B cell (primary cell): ENCODE results near the gene SDCCAG8. TPM values are rescaled to one million over a fixed set of nuclear protein-coding genes. Genes with fewer than 3 reads are reported as not detected.

ENCODE experiments used
- ATAC-seq: fragments of 200-7000 bp; cut with Tn5 transposase; one replicate; pipeline ENCODE4 v1.10.0; 2021; ENCODE audit warnings: low read depth, mild to moderate bottlenecking, moderate number of reproducible peaks, moderate library complexity
- CTCF ChIA-PET: fragments of 350-600 bp; sonication (Branson Sonifier 250); formaldehyde crosslinking; loops from one replicate; lab custom pipeline; 2021; ENCODE audit warnings: antibody characterized with exemption, inconsistent platforms; lab: Charles Lee
- POLR2A ChIA-PET: fragments of 350-600 bp; sonication (Branson Sonifier 250); formaldehyde crosslinking; loops from one replicate; lab custom pipeline; 2021; ENCODE audit warnings: antibody characterized with exemption; lab: Charles Lee
- DNase-seq: peaks from one replicate; pipeline ENCODE4 v3.0.0; 2013
- H2AFZ ChIP-seq: 2 replicates; pipeline ENCODE4 v1.6.1; 2012; ENCODE audit warnings: mild to moderate bottlenecking, low read depth, low read length; ENCODE audit not compliant: insufficient read depth, poor library complexity, severe bottlenecking
- H3K27ac ChIP-seq, 2 donors: 1 replicate in 1 of 2; 2 replicates in 1 of 2; pipeline ENCODE4 v1.5.1; 2012 to 2013; ENCODE audit warnings: low read length in 2 of 2, mild to moderate bottlenecking in 2 of 2, moderate library complexity in 1 of 2
- H3K27me3 ChIP-seq, 4 experiments: fragments of 200-600 bp in 1 of 4; sonication (generic) in 1 of 4; replicated peaks in 1 of 4; 1 replicate in 2 of 4; 2 replicates in 2 of 4; pipeline versions ENCODE4 v1.6.1 to v1.7.0; 2013 to 2016; ENCODE audit warnings: low read length in 3 of 4, mild to moderate bottlenecking in 2 of 4, mixed read lengths in 1 of 4, moderate library complexity in 1 of 4; ENCODE audit not compliant: insufficient read depth in 4 of 4, control insufficient read depth in 3 of 4; ENCODE audit errors: control extremely low read depth in 1 of 4
- H3K36me3 ChIP-seq, 2 experiments: replicated peaks in 1 of 2; 1 replicate in 1 of 2; 2 replicates in 1 of 2; pipeline versions ENCODE4 v1.6.1 to v1.7.1; 2013; ENCODE audit warnings: low read length in 1 of 2; ENCODE audit not compliant: insufficient read depth in 2 of 2, control insufficient read depth in 1 of 2; ENCODE audit errors: control extremely low read depth in 1 of 2, extremely low read depth in 1 of 2
- H3K4me1 ChIP-seq, 2 donors: fragments of 200-600 bp in 1 of 2; sonication (generic) in 1 of 2; 1 replicate in 1 of 2; 2 replicates in 1 of 2; pipeline versions ENCODE4 v1.5.1 to v1.6.1; 2013 to 2017; ENCODE audit warnings: low read length in 2 of 2; ENCODE audit not compliant: control insufficient read depth in 2 of 2, insufficient read depth in 2 of 2
- H3K4me2 ChIP-seq: replicated peaks from 2 replicates; pipeline ENCODE3; 2012; ENCODE audit warnings: mild to moderate bottlenecking, low read depth, low read length; ENCODE audit not compliant: poor library complexity, severe bottlenecking
- H3K4me3 ChIP-seq, 5 experiments: fragments of 200-600 bp in 1 of 5; sonication (generic) in 1 of 5; 1 replicate in 3 of 5; 2 replicates in 2 of 5; pipeline versions ENCODE4 v1.5.1 to v1.7.0; 2011 to 2016; ENCODE audit warnings: low read length in 4 of 5, mild to moderate bottlenecking in 4 of 5, low read depth in 2 of 5, control low read depth in 1 of 5, moderate library complexity in 1 of 5; ENCODE audit not compliant: insufficient read depth in 1 of 5; ENCODE audit errors: control extremely low read depth in 1 of 5, extremely low read depth in 1 of 5
- H3K79me2 ChIP-seq: fragments of 200-600 bp; sonication (generic); one replicate; pipeline ENCODE4 v1.6.0; 2016; ENCODE audit warnings: low read length; ENCODE audit not compliant: control insufficient read depth, insufficient read depth
- H3K9ac ChIP-seq: fragments of 200-600 bp; sonication (generic); 2 replicates; pipeline ENCODE4 v1.6.1; 2017; ENCODE audit warnings: mild to moderate bottlenecking, low read length, moderate library complexity
- H3K9me3 ChIP-seq, 3 donors: one replicate each; pipeline versions ENCODE4 v1.6.1 to v1.7.1; 2013; ENCODE audit warnings: low read length in 2 of 3; ENCODE audit not compliant: control insufficient read depth in 2 of 3, insufficient read depth in 1 of 3; ENCODE audit errors: control extremely low read depth in 1 of 3
- H4K20me1 ChIP-seq: 2 replicates; pipeline ENCODE4 v1.6.0; 2012; ENCODE audit warnings: mild to moderate bottlenecking, low read length; ENCODE audit not compliant: insufficient read depth, control insufficient read depth, poor library complexity, severe bottlenecking
- H3K27ac Mint-ChIP-seq: one replicate; pipeline ENCODE4 v1.8.0; 2021; ENCODE audit warnings: mixed read lengths
- H3K27me3 Mint-ChIP-seq: one replicate; pipeline ENCODE4 v1.8.0; 2021; ENCODE audit warnings: mixed read lengths
- H3K4me1 Mint-ChIP-seq: one replicate; pipeline ENCODE4 v1.8.0; 2021; ENCODE audit warnings: mixed read lengths
- H3K4me3 Mint-ChIP-seq: one replicate; pipeline ENCODE4 v1.8.0; 2021; ENCODE audit warnings: mixed read lengths
- H3K9me3 Mint-ChIP-seq: one replicate; pipeline ENCODE4 v1.8.0; 2022; ENCODE audit warnings: mixed read lengths; ENCODE audit not compliant: insufficient read depth
- CTCF ChIP-seq: fragments of 200-600 bp; IDR thresholded peaks from one replicate; pipeline ENCODE4 v1.8.0; 2022; ENCODE audit warnings: antibody characterized with exemption, mild to moderate bottlenecking
- EZH2 ChIP-seq: IDR thresholded peaks from 2 replicates; pipeline ENCODE4 v1.6.1; 2012; ENCODE audit warnings: borderline replicate concordance, low read depth, mild to moderate bottlenecking, moderate library complexity, low read length; ENCODE audit not compliant: insufficient read depth, poor library complexity, severe bottlenecking
- WGBS: methylation state at CpG from one replicate; pipeline ENCODE4 v1.1.5; 2013; ENCODE audit warnings: missing lambda C conversion rate; ENCODE audit not compliant: insufficient coverage; 5-methylcytosine and 5-hydroxymethylcytosine counted together
- intact Hi-C: fragments of 100-400 bp; cut with micrococcal nuclease; formaldehyde crosslinking; loops from one replicate; pipeline ENCODE4 v1.10.0; 2022
- polyA plus RNA-seq: library from polyadenylated mRNA; depleted of rRNA; stranded (reverse); fragments of >200 nt; gene quantifications from 2 replicates; pipeline ENCODE4 v1.2.3, GENCODE V29; 2012
- total RNA-seq, 2 donors: library from RNA; stranded (reverse); fragments of 120-200 nt in 1 of 2; gene quantifications; 1 replicate in 1 of 2; 2 replicates in 1 of 2; pipeline versions ENCODE4 v1.2.3 to v1.2.4, GENCODE V29; 2013 to 2022

The SDCCAG8 gene
- total and polyA plus RNA-seq, 2 donors (not counting 1 experiment from before 2014, with no cell fraction given): 37.1 to 60.7 TPM

DNA sequence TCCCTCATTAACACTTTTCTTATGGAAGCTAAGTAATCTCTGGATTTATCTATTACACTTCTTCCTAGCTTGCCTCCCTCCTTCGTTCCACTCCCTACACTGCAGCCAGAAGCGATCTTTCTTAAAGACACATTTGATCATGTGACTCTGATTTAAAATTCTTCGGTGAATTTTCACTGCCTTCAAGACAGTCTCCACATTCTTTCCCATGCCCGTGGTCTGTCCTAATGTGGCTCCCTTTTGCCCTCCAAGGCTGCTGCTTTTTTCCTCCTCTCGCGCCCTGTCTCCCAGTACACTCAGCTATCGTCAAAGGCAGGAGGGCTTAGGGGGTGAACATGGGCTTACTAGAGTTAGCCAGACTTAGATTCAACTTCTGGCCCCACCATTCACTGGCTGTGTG is 64.4 kb downstream of the SDCCAG8 start:
- Histone ChIP-seq H3K27ac (no peak overlapping the region), H3K4me3 (no peak overlapping the region), H4K20me1 (no peaks in the 10 kb centered on the region), H3K9ac (no peak overlapping the region), H3K36me3 (peaks cover 0 to 19% of the 10 kb centered on the region in 2 experiments), H2AFZ (no peak overlapping the region), H3K79me2 (no peaks in the 10 kb centered on the region), H3K27me3 (no peaks in the 10 kb centered on the region), H3K4me1 (no peaks in the 10 kb centered on the region), H3K4me2 (no peak overlapping the region), H3K9me3 (no peaks in the 10 kb centered on the region)
- ATAC-seq: no peak
- ChIA-PET CTCF (no interaction called here), POLR2A (no interaction called here)
- Mint-ChIP-seq H3K4me3 (no peak overlapping the region), H3K27ac (no peak overlapping the region), H3K9me3 (no peaks in the 10 kb centered on the region), H3K27me3 (no peaks in the 10 kb centered on the region), H3K4me1 (peaks cover 2% of the 10 kb centered on the region)
- TF ChIP-seq EZH2 (no peak), CTCF (no peak)
- no peak for DNase-seq
- 95% methylated on average over 7 of the region's 7 CpGs for WGBS
- intact Hi-C loops: no loop called here

DNA sequence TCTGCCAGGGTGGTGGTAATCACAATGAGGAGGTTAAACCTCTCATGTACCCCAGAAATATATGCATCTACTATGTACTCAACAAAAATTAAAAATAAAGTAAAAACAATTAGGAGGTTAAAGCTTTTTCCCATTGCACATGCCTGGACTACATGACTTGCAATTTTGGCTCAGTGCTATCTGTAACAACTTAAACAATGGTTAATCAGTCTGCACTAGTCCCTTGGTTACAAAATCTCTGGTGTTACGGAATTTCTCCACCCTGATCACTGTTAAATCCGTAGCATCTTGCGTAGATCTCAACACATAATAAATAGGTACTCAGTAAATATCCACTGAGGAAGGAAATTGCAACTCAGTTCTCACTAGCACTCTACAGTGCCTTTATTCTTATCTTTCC is 66.5 kb downstream of the SDCCAG8 start:
- ATAC-seq (no peak), DNase-seq (no peak)
- no peaks in the 10 kb centered on the region for H3K79me2 ChIP-seq
- WGBS: no CpG with 5 or more reads among the region's 3 CpGs
- peaks cover 0 to 12% of the 10 kb centered on the region in 2 experiments for H3K36me3 ChIP-seq
- Mint-ChIP-seq H3K4me3 (no peak overlapping the region), H3K4me1 (no peaks in the 10 kb centered on the region), H3K27ac (no peak overlapping the region), H3K27me3 (no peaks in the 10 kb centered on the region), H3K9me3 (no peaks in the 10 kb centered on the region)
- no peak overlapping the region for H2AFZ ChIP-seq
- POLR2A ChIA-PET: no interaction called here
- no peaks in the 10 kb centered on the region for H3K4me1 ChIP-seq
- H3K4me3 ChIP-seq: no peak overlapping the region
- CTCF ChIA-PET: interaction anchor here (1.4 to 2.5 kb wide), 2 partner anchors 27 to 53 kb away, joined by 3 to 6 read pairs; no protein-coding TSS in a partner anchor
- no peaks in the 10 kb centered on the region for H4K20me1 ChIP-seq
- H3K27me3 ChIP-seq: no peaks in the 10 kb centered on the region
- H3K4me2 ChIP-seq: no peak overlapping the region
- no peak overlapping the region for H3K9ac ChIP-seq
- no peak overlapping the region for H3K27ac ChIP-seq
- no peaks in the 10 kb centered on the region for H3K9me3 ChIP-seq
- intact Hi-C loops: no loop called here
- TF ChIP-seq CTCF: no peak
- TF ChIP-seq EZH2: no peak
